GM18870 (cell line): Measurements from ENCODE around the gene KCNK18.
"Not testable (repeated sequence)": the region's sequence is repeated elsewhere in the genome, so short reads cannot be mapped to it uniquely, and the experiment has no call there.

Experiments
- ATAC-seq: cut with Tn5 transposase; IDR thresholded peaks from one replicate; pipeline ENCODE4 v1.9.1; 2021; ENCODE audit warnings: moderate library complexity; ENCODE audit not compliant: unreplicated experiment

KCNK18 gene

DNA sequence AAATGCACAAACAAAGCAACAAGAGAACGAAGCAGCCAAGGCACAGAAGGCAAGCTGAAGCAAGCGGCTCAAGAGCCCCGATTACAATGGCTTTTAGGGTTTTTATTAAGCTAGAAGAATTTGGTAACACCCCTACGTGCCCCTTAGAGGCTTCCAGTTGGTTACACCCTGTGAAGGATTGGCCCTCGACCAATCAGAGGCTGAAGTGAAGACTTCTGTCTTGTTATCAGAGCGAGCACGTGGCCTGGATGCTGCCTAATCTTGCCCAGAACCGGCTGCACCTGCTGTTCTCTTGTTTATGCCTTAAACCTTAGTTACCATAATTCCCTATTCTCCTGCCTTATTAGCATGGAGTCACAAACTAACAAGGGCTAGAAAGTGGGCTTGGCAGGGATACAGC, 21.4 kb downstream of the KCNK18 start:
- no peak for ATAC-seq

DNA sequence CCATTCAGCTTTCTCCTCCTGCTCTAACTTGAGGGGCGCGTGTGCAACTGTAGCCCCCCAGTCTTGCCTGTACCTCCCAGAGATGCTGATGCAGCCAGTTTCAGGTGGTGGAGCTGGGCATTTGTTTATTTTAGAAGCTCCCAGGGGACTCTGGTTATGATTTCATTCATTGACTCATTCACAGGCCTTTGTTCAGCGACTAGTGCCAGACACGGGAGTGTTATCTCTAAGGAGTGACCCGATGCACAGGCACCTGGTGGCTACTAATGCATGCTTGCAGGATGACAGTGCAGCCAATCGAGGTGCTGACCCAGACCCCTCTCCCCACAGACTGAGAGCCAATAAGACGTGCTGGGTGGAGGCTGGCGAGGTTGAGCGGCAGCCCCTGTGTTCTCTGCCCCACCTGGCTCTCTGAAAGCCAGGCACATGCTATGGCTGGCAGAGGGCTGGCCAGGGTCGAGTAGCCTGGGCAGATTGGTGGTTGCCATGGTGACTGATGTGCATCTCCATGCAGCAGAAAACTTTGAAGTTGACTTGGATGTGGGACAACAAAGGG, 23.9 kb downstream of the KCNK18 start:
- no peak for ATAC-seq

DNA sequence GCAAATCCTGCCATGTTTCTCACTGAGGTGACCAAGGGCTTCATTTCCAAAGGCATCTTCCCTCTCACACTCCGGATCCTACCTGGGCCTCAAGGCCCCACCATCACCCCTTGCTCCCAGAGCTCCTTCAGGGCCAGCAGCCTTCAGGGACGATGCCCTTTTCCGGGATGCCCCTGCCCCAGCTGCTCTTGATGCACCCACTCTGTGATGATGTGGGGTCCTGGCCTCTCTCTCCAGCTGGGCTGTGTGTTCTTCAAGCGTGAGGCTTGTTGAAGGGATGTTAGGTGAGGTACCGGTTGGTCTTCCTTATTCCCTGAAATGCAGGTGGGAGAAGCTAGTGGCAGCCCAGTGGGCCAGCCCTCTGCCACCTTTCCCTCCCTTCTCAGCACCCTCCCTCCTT, 25.3 kb downstream of the KCNK18 start:
- no peak for ATAC-seq

DNA sequence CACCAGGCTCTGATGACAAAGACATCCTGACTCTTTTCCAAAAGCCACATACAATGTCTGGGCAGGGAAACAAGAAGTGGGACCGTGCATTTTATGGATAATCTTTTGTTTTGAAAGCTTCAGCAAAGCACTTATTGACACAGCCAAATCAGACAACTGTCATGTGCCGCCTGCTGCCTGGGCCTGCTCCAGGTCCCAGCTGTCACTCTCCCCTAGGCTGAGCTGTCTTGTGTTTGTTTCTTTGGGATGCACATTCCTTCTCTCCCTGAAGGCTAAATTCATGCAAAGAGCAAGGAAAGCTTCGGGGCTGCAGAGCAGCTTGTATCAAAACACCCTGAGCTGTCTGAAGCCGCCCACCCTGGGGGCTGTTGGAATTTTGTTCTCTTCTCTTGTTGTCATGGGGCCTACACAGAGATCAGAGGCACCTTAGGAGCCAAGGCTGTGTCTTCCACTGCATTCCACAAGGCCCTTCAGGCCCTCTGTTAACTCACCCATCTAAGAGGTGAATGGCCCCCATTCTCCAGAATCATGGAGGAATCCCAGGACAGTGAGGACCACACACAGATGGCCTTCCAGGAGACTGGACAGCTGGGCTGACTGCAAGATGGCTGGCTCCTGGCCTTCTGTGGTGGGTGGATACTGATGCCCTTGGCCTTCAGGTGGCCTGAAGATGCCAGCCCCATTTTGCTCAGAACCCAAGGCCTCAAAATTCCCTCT, 25.8 kb downstream of the KCNK18 start:
- no peak for ATAC-seq

DNA sequence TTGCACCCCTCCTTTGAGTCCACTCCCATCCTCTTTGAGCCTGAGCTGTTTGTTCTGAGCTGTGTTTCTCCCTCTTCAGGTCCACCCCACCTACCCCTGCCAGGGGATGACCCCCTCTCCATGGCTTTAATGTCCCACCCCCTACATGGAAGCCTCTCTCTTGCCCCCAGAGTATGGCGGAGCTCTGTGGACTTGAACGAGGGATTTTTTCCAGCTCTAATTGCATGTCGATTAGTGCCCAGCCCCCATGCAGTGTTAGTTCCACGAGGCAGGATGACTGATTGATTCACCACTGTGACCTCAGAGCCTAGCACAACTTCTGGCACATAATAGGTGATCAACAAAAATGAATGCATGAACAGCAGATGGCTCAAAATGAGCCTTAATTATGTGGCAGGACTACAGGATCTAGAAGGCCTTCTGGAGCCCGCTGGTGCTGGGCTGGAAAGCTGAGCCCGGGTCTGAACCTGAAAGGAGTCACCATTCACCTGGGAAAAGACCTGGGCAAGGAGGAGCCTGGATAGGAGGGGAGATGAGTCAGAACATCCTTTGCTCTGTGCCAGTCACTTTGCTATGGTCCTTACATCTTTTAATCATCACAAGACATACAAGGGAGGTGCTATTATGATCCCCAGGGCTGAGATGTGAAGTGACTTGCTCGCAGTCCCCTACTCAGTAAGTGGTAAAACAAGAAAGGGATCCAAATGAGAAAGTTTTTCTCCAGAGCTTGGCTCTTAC, 26.6 kb downstream of the KCNK18 start:
- ATAC-seq, result no peak

DNA sequence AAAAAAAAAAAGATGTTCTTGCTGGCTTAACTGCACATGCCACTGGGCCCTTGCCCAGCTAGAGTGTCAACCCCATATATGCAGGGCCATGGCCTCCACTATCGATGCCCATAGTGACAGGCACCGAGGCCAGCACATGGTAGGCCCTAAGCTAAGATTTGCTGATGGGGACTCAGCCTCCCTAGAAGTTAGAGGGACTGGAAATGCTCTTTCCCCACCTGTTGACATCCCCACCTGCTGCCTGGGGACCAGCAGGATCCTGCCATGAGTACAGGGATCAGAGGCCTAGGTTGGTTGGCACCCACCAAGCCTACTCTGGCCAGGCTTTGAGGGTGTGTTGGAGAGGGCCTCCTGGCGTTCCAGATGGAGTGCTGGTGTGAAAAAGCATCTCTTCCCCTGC, 27.6 kb downstream of the KCNK18 start:
- ATAC-seq, result no peak

DNA sequence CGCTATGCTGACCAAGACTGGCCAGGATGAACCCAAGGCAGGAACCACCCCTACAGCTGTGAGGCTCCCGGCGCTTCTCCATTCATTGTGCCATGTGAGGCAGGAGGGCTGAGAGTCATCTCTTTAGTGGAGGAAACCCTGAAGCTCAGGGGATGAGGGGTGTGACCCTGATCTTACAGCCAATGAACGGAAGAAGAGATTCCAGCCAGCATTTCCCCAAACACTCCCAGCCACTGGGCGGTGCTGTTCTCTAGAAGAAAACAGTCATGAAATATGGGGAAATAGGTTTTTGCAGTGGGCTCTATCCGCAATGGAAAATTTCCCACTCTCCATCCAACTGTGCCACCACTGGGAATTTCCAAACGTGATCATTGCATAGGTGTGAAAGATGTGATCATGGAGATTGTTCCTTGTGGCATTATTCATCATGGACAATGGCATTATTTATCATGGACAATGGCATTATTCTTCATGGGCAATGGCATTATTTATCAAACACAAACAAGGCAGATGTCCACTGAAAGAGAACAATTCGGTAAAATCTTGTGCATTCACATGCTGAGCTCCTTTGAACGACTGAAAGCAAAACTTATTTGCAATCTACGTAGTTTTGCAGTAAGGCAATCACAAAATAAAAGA, 29.6 kb downstream of the KCNK18 start:
- no peak for ATAC-seq

DNA sequence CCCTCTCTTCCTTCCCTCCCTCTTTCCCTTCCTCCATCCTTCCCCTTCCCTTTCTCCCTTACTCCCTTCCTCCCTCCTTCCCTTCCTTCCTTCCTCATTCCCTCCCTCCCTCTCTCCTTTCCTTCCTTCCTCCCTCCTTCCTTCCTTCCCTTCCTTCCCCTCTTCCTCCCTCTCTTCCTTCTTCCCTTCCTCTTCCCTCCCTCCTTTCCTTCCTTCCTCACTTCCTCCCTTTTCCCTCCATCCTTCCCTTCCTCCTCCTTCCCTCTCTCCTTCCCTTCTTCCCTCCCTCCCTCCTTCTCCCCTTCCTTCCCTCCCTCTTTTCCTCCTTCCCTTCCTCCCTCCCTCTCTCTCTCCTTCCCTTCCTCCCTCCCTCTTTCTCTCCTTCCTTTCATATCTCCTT, 30.9 kb downstream of the KCNK18 start:
- ATAC-seq, result no peak

DNA sequence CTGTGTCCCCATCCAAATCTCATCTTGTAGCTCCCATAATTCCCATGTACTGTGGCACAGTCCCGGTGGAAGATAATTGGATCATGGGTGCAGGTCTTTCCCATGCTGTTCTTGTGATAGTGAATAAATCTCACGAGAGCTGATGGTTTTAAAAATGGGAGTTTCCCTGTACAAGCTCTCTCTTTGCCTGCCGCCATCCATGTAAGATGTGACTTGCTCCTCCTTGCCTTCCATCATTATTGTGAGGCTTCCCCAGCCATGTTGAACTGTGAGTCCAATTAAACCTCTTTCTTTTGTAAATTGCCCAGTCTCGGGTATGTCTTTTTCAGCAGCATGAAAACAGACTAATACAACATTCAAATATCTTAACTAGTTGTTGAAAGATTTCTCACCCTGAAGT, 32.8 kb downstream of the KCNK18 start:
- ATAC-seq, result not testable (repeated sequence)

DNA sequence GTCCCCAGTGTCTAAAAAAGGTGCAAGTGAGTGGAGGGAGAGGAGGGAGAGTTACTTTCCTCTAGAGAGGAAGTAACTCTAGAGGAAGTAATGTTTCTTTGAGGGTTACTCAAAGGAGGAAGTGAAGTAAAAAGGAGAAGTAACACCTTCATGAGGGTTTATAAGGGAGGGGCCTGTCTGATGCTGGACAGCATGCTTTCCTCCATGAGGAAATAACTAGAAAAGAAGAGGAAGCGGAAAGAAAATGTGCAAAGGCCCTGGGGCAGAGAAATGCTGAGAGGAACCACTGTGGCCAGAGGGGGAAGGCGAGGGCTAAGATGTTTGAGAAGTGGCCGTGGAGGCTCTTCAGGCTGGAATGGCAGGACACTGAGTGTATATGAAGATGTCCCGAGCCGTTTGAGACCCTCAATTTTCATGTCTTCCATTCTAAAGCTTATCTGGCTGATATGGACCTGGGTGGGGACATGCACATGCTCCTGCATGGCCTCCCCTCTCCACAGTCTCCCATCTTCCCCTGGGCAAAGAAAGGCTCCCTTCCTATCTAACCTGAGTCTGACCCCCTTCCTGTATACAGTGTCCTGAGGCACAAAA, 40.2 kb downstream of the KCNK18 start:
- no peak for ATAC-seq

DNA sequence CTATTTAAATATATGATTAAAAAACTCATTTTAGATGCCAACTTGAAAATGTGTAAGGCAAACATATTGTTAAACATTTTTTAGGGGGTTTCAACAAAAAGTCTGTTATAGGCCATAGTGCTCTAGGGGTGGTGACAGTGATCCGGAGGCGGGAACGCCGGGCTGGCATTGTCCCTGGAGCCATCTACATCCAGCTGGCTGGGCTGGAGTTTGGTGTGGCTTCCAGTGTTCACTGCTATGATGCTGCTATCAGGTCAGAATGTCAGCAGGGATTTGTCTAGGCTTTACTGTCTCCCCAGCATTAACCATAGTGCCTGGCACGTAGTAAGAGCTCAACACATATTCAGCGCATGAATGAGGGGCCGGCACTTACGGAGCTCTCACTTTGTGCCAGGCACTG, 41.8 kb downstream of the KCNK18 start:
- no peak for ATAC-seq

DNA sequence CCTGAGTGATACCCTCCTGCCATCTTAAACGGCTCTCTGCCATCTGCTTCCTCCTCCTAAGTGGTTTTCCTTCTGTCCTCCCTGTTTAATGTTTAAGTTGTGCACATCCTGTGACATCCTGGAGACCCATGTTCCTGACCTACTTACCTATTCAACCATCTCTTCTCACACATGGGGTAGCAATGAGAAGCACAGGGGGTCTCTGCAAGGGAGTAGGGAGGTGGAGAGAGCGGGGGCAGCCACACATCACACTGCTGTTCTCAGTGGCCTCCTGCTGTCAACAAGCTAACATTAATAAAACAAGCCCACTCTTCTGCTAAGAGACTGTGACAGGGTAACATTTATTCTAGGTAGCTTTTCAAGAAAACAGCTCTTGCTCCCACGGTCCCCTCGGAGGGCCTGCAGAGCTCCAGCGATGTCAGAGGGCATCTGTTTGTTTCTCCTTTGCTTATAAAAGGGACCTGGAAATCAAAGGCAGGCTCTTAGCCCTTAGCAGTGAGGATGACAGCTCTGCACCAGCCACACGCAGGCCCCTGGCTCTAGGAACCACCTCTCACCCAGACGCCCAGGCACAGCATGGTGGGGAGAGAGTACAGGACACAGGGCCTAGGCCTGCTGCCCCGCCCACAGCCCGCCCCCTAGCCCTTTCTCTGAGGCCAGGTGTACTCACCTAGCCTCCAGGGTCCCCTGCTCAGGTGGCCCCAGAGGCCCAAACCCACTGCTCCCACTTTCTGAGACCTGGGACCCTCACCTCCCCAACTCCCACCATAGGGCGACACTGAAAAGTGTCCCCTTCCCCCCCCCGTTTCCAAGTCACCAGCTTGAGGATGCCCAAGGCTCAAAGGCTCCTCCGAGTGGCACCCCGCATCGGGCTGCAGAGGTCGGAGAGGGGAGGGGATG, 42.7 kb downstream of the KCNK18 start:
- no peak for ATAC-seq

DNA sequence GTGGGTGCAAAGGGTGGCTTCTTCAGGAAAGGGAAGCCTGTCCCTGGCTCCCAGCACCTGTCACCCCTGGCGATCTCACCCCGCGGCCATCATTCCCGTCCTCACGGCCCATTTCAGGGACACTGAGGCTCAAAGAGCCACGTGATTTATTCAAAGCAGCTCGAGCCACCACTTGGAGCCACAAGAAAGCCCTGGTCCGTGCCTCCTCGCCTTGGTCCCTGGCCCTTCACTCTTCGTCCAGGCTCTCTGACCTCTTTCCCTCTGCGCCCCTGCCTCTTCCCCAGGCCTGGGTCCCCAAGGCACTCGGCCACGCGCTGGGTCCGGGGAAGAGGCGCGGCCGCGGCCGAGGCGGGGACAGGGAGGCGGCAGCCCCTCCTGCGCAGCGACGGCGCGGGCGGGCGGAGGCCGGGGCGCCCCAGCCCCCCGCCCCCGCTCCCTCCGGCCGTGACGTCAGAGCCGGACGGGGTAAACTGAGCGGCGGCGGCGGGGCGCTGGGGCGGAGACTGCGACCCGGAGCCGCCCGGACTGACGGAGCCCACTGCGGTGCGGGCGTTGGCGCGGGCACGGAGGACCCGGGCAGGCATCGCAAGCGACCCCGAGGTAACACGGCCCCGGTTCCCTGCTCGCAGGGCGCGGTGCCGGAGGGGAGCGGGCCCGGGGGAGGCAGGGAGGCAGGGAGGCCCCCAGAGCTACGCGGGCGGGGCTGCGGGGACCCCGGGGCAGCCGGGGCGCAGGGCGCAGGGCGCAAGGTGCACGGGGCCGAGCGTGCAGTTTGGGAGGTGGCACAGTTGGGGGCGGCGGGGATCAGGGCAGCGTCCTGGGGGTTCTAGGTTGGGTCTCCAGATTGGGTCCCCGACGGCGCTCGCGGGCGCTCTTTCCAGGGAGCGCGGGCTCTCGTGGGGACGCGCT, 43.6 kb downstream of the KCNK18 start, which contains the start of gene SLC18A2:
Gene SLC18A2 (plus strand): TSS at position 494 of the 909 bp plus-strand sequence. CDS start 580 bp downstream, outside the sequence.
- ATAC-seq, result no peak

DNA sequence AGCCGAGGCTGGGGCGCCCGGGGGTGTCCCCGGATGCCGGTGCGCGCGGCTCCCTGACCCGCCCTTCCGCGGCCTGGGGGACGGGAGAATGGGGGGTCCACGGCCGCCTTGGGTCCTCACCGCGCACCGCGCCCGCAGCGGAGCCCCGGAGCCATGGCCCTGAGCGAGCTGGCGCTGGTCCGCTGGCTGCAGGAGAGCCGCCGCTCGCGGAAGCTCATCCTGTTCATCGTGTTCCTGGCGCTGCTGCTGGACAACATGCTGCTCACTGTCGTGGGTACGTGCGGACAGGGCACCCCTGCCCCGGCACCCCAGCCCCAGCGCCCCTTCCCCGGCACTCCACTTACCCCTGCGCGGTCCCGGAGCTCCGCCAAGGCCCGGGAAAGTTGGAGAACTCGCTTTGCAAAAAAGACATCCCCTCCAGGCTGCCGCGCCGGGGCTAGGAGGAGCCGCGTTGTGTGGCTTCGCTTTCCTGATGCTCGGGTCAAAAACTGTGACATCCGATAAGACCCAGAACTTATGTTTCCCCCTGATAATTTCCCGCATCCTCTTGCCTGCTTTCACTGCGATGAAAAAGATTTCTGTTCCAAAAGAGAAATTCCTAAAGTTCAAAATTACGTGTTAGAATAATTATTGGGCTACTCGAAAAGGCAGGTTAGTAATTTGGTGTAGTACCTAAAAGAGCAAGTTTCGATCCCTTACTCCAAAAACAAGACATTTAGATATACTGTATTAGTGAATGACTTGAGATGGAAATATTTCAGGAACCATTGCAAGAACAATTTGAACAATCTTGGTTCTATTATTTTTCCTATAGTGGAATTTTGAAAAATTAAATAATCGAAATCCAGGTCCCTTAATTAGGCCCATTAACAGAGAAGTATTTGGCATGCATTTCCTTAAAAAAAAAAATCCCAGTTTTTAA, 44.5 kb downstream of the KCNK18 start:
- no peak for ATAC-seq

DNA sequence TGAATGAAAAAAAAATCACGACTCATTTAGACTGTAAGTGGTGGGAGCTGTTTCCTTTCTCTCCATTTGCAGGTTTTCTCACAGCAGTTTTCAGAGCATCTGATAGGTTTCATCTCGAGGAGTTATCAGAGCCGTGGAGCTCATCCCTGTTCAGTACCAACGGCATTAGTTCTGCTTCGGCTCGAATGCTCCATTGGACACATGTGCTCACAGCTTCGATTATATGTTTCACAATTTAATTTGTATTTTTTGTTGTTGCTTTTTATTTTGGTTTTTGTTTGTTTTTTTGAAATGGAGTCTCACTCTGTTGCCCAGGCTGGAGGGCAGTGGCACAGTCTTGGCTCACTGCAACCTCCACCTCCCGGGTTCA, 45.2 kb downstream of the KCNK18 start:
- ATAC-seq, result no peak

DNA sequence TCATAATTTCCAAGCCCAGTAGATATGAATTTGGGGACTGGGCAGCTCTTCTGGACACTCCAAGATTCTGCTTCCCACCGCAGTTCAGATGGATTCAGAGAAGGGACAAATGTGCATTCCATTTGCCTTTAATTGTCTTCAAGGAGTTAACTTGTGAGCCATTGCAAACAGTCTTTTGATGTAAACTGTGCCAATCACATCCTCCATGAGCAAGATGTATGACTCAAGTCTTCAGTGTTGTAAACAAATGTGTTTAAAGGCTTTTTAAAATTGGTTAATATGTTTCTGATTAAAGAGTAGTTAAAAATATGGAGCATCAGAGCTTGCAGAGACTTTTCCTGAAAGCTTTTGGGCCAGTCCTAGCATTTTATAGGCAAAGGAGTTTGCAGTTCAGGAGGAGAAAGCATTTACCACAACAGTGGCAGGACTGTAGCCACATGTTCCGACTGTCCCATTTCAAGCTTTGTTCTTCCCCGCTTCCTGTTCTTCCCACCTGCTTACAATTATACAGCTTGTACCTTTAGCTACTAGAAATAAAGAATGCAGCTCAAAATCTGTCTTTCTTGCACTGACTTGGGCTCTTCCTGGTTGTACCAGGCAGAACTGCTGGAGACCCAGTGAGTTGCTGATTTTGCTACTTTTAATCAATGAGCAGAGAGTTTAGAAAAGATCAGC, 49.8 kb downstream of the KCNK18 start:
- no peak for ATAC-seq

DNA sequence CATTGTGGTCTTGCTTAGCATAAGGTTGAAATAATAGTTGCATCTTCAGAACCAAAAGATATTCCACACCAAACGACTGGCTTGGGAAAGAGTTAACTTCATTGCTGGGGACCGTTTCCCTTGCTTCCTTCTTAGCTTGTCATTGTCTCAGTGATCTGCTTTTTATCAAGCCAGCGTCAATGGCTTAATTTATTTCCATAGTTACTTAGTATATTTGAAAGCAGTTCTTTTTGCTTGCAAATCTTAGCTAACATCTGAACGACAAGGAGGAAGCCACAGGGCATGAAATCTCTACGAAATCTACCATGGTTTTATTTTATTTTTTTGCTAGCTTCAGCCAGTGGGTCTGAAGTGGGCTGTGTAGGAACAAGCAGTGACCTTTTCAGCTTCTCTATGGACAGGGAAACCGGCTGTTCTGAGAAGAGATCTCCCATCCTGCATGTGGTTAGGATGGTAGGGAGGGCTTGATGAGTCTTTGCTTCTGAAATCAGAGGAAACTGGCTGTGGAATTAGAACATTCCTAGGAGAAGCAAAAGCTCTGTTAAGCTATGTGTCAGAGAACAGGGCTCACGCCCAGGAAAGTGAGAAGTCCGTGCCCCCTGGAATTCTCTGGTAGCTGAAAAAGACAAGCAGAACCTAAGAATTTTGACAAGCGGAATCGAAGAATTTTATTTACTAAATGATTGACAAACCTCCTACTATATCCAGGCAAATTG, 51.6 kb downstream of the KCNK18 start:
- no peak for ATAC-seq
